ENCODE data around the gene CATSPERB.

Gene CATSPERB

DNA sequence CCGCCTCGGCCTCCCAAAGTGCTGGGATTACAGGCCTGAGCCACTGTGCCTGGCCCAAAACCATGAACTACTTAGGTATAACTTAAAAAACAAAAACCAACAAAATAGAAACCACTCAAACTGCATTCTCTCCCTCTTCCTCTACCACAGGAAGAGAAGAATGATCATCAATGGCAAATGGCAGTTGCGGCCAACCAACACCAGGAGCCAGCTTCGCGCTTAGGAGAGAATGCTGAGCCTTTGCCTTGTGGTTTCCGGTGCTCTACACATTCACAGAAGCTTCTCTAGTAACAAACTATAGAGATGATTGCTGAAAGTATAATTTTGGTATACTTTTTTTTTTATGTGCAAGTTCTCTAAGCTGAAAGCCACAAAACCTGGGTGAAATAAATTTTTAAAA lies 17.1 kb downstream of the CATSPERB start:
- TF ChIP-seq GATA3 (IDR thresholded peaks at IDR 0.05; ENCODE audit: low read depth, low read length) (no peak), GATA2 (IDR thresholded peaks at IDR 0.05; ENCODE audit: low read depth, low read length) (no peak)

DNA sequence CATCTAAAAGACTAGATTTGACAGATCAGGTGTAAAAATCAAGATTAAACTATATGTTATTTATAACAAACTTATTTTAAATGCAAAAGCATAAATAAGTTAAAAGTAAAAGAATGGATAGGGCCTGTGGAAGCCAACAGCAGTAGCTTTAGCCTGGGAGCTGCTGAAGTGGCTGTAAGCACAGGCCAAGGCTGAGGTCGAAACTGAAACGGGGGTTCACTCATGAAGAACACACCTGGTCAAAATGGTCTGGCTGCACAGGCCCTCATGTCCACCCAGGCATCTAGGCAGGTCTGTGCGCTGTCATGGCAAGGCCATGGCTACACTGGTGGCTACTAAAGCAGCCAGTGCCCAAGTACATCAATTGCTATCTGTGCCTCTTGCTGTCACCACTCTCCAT lies 23.1 kb downstream of the CATSPERB start:
- TF ChIP-seq GATA3 (IDR thresholded peaks at IDR 0.05; ENCODE audit: low read depth, low read length) = no peak
- no peak for TF ChIP-seq GATA2 (IDR thresholded peaks at IDR 0.05; ENCODE audit: low read depth, low read length)

DNA sequence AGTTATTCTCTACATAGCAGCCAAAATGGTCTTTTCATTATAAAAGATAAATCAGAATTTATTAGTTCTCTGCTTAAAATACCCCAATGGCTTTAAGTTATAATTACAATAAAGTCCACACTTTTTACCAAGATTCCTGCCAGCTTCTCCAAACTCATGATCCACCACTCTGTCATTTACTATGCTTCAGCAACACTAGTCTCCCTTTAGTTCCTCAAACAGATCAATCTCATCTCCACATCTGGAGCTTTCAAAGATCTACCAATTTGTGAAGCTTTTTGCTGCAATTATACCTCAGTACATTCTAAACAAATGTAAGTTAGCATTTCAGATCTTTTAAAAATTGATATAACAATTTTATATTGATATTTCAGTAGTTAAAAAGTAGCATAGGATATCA lies 24.9 kb downstream of the CATSPERB start:
- TF ChIP-seq GATA2 (IDR thresholded peaks at IDR 0.05; ENCODE audit: low read depth, low read length) (no peak), GATA3 (IDR thresholded peaks at IDR 0.05; ENCODE audit: low read depth, low read length) (no peak)

DNA sequence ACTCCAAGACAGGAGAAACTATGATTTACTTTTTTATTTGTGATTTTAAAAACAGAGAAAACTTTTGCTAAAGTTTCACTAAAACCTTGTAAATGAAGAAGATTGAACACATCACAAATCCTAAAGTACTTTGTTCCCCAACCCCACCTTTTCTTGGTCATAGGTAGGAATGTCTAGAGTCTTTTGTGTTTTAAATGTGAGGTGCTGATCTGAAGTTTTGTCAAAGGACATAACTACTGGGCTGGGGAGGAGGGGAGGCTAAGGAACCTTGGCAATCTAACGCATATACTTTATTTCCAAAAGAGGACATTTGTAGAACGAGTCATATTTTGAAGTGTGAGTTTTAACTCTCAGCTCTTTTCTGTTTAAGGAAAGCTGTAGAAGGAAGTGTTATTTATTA lies 37.2 kb downstream of the CATSPERB start:
- TF ChIP-seq GATA3 (IDR thresholded peaks at IDR 0.05; ENCODE audit: low read depth, low read length) (no peak), GATA2 (IDR thresholded peaks at IDR 0.05; ENCODE audit: low read depth, low read length) (no peak)

DNA sequence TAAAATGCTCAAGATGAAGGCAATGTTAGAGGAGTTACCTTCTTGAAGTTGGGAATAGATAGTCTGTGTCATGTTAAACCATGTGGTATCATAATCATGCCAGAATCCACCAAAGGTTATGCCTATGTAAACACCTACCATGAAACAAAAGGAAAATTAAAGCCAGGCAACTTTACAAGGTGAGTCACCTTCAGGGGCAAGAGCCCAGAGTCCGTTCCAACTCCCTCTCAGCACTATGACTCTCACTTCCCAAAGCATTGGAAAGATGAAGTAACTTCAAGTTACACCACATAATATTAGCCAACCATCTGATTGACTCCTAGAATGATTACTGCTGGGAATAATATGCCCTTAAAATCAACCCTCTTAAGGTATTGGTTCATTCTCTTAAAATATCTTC lies 38.5 kb downstream of the CATSPERB start:
- TF ChIP-seq GATA3 (IDR thresholded peaks at IDR 0.05; ENCODE audit: low read depth, low read length) (no peak), GATA2 (IDR thresholded peaks at IDR 0.05; ENCODE audit: low read depth, low read length) (no peak)

DNA sequence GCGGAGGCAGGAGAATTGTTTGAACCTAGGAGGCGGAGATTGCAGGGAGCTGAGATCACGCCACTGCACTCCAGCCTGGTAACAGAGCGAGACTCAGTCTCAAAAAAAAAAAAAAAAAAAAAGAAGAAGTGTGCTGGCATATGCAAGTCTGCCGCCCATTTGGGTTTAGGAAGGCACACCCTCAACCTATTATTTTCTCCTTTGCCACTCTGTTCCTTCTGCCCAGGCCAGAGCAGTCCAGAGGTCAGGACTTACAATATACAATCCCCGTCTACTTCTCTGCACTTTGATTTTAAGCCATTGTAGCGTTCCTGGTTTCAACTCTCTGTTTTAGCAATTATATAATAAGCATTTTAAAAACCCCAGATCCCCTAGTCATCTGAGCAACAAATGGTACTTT lies 39.8 kb downstream of the CATSPERB start:
- TF ChIP-seq GATA3 (IDR thresholded peaks at IDR 0.05; ENCODE audit: low read depth, low read length) = no peak
- TF ChIP-seq GATA2 (IDR thresholded peaks at IDR 0.05; ENCODE audit: low read depth, low read length) = no peak

DNA sequence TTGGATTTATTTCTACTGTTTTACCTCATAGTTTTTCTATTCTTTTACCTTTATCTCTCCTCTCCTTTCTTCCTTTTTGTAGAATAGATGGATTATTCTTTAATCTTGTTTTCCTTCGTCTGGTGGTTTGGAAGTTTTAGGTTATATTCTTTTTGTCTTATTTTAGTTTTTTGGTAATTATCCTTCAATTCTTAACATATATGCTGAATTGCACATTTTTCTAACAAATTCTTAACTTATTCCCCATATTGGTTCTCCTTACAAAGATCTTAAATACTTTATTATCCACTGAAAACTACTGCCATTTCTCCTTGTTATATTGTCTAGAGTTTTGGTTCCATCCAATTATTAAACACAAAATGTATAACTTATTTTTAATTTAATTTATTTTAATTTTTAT lies 42.3 kb downstream of the CATSPERB start:
- TF ChIP-seq GATA2 (IDR thresholded peaks at IDR 0.05; ENCODE audit: low read depth, low read length) (no peak), GATA3 (IDR thresholded peaks at IDR 0.05; ENCODE audit: low read depth, low read length) (no peak)

DNA sequence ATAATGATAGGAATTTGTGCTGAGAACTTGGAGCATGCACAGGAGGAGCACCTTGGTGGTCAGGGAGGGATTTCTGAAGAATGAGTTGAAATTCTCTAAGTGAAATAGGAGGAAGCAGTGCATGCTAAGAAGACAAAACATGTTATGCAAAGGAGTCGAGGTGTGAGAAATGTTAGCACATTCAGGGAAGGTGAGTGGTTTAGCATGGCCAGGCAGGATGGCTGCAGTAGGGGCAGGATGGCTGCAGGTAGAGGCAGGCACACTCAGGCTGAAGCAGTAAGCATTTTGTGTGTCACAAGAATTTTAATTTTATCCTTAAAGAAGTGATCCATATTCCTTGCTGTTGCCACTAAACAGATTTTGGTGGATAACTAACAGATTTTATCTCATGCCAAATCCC lies 46.3 kb downstream of the CATSPERB start:
- TF ChIP-seq GATA3 (IDR thresholded peaks at IDR 0.05; ENCODE audit: low read depth, low read length) (no peak), GATA2 (IDR thresholded peaks at IDR 0.05; ENCODE audit: low read depth, low read length) (no peak)

DNA sequence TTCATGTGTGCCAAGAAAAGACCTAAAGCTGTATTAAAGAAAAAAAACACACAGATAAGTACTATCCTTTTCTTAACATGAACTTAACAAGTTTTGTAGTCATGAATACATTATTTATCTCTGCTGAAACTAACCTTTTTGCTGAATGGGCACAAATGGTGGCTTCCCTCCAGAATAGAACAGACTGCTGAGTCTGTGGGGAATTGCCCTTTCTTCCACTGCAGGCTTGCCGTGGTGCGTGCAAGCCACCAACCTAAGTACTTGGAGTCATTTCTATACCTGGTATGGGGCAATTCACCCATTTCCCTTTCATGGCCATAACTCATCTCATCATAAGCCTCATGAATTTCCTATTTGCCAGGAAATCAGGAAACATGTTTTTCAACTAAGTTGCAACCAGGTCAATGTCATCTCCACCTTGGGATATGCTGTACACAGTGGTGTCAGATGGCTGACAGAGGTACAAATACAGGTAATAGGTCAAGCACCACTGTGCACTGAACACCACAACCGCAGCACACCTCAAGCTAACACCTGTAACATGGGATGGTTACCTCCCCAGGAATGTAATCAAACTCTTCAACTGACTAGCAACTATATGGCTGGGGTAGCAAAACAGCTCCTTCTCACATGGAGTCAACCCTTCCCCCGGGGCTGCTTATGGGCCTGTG lies 49.9 kb downstream of the CATSPERB start:
- no peak for TF ChIP-seq GATA3 (IDR thresholded peaks at IDR 0.05; ENCODE audit: low read depth, low read length)
- no peak for TF ChIP-seq GATA2 (IDR thresholded peaks at IDR 0.05; ENCODE audit: low read depth, low read length)

DNA sequence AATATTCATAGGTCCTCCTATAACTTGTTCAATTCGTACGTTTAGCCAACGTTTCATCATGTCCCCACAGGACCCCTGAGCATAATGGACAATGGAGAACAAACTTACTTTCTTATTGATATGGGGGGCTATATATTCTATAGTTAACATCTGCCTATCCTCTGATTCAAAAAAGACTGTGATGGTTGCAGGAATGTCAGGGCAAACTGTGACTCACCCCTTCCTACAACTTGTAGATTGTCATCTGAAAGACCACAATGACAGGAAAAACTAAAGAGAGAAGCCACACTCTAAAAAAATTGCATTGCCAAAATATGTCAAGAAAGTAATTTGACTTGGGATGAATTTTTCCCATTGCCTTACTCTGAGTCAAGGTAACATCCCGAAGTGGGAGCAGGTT lies 50.8 kb downstream of the CATSPERB start:
- TF ChIP-seq GATA3 (IDR thresholded peaks at IDR 0.05; ENCODE audit: low read depth, low read length) = no peak
- TF ChIP-seq GATA2 (IDR thresholded peaks at IDR 0.05; ENCODE audit: low read depth, low read length) = no peak

DNA sequence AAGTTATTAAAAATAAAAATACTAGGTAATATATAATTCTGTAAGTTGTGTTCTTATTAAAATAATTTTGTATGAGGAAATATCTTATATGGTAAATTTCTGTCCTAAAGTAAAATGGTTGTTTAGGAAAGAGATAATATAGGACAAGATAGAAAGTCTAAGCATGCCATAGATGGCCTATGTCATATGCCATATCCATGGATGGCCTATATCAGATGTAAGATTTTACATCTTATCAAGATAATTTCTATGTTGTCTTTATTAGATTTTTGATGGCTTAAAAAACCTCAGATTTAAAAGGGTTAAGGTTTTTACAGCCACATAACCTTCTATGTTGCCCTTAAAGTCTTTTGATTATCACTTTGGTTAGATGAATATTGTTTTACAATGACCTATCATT lies 52.6 kb downstream of the CATSPERB start:
- TF ChIP-seq GATA3 (IDR thresholded peaks at IDR 0.05; ENCODE audit: low read depth, low read length) = no peak
- TF ChIP-seq GATA2 (IDR thresholded peaks at IDR 0.05; ENCODE audit: low read depth, low read length) = no peak

DNA sequence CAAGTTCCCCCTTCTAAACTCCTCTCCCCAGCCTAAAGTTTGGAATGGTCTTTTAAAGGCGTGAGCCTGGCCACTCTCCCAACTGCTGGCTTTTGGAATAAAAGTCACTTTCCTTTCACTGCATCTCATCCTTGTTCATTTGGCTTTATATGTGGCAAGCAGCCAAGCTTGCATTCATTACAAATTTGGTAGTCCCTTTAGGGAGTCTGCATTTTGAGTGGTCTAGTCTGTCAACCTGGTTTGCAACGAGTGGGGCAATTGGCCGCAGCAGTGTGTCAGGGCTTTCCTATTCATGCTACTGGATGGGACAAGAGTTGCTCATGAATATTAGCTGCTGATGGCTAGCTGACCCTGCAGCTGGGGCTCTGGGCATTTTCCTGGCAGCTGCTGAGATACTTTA lies 57.0 kb downstream of the CATSPERB start:
- TF ChIP-seq GATA3 (IDR thresholded peaks at IDR 0.05; ENCODE audit: low read depth, low read length) (no peak), GATA2 (IDR thresholded peaks at IDR 0.05; ENCODE audit: low read depth, low read length) (no peak)

DNA sequence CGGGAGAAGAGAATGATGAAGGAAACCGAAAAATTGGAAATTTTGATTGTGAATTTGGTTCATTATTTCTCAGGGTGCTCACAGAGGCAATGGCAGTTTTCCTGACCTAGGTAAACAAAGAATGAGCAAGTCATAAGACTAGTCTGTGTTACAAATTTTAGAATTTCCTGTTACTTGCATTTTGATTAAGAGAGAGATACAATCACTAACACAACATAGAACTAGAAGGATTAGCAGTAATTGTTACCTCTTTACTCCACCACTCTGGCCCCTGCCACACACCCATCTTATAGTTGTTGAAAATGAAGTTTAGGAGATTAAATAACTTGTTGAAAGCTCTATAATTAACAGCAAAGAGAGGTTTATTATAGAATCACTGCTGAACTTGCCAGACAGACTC lies 62.0 kb downstream of the CATSPERB start:
- TF ChIP-seq GATA3 (IDR thresholded peaks at IDR 0.05; ENCODE audit: low read depth, low read length) (no peak), GATA2 (IDR thresholded peaks at IDR 0.05; ENCODE audit: low read depth, low read length) (no peak)

DNA sequence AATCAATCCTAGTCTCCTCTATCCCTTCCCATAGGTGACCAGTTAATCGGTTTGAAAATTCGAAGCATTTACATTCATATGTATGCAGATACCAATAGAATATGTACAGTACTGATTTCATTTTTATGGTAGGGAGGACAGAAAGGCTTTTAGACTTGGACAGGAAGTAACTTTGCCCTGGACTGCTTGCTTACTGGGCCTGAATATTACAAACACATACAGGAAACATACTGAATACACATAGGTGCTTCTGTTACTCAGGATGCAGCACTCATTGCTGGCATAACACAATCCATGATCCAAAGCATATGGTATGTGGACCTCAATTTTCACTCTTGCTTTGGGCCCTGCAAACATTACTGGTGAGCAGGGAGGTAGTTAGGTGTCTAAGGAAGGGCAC lies 71.1 kb downstream of the CATSPERB start:
- TF ChIP-seq GATA3 (IDR thresholded peaks at IDR 0.05; ENCODE audit: low read depth, low read length) (no peak), GATA2 (IDR thresholded peaks at IDR 0.05; ENCODE audit: low read depth, low read length) (no peak)

DNA sequence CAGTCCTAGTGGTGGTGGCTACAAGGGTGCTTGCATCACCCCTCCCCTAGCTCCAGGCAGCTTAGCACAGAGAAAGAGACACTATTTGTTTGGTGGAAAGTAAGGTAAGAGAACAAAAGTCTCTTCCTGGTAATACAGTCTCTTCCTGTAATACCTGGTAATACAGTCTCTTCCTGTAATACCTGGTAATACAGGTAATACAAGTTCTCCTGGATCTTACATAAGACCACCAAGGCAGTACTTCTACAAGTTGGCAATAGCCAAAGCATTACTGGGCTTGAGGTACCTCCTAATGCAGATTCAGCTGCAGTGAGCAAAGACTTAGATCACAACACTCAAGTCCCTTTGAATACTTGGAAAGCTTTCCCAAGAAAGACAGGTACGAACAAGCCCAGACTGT lies 77.0 kb downstream of the CATSPERB start:
- TF ChIP-seq GATA3 (IDR thresholded peaks at IDR 0.05; ENCODE audit: low read depth, low read length) = no peak
- no peak for TF ChIP-seq GATA2 (IDR thresholded peaks at IDR 0.05; ENCODE audit: low read depth, low read length)

DNA sequence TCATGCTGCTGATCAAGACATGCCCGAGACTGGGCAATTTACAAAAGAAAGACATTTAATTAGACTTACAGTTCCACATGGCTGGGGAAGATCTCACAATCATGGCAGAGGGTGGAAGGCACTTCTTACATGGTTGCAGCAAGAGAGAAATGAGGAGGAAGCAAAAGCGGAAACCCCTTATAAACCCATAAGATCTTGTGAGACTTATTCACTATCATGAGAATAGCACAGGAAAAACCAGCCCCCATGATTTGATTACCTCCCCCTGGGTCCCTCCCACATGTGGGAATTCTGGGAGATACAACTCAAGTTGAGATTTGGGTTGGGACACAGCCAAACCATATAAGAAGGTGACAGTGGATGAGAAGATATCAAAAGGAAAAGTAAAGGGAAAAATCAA lies 78.4 kb downstream of the CATSPERB start:
- TF ChIP-seq GATA2 (IDR thresholded peaks at IDR 0.05; ENCODE audit: low read depth, low read length) (no peak), GATA3 (IDR thresholded peaks at IDR 0.05; ENCODE audit: low read depth, low read length) (no peak)

Measured in SH-SY5Y (cell line).